GM23248 (cell line): ENCODE data around the gene ACAN.

Experiments used
- EZH2 ChIP-seq: fragments of 200-600 bp; sonication (generic); IDR thresholded peaks from 2 replicates; pipeline ENCODE4 v1.6.1; 2018; ENCODE audit warnings: antibody characterized with exemption, mild to moderate bottlenecking; ENCODE audit not compliant: insufficient read depth, poor library complexity, severe bottlenecking
- EZH2phosphoT487 ChIP-seq: fragments of 200-600 bp; sonication (generic); IDR thresholded peaks from 2 replicates; pipeline ENCODE4 v1.6.1; 2018; ENCODE audit warnings: antibody characterized with exemption, moderate library complexity, mild to moderate bottlenecking, low read depth; ENCODE audit not compliant: insufficient read depth

- TF ChIP-seq EZH2phosphoT487 (no peak), EZH2 (no peak)
Measured at GRCh38 chr15:88906130-88906529, 102.9 kb downstream of the ACAN start.
